ENCODE results near the gene EFNB2. TPM values are rescaled to one million over a fixed set of nuclear protein-coding genes. Genes with fewer than 3 reads are reported as not detected.

Gene EFNB2
- total and polyA plus RNA-seq, 12 donors: 9.7 to 21.1 (median 14.3) TPM

GRCh38 chr13:106467427-106468122, 67.9 kb downstream of the EFNB2 start:
- DNase-seq (no peak), ATAC-seq (no peak)
- Histone ChIP-seq H3K27me3 (peaks cover 0 to 4% (median 0%) of the 10 kb centered on the region in 7 donors), H3K4me1 (peaks cover 0 to 13% (median 9%) of the 10 kb centered on the region in 9 donors), H3K27ac (no peak overlapping the region), H3K36me3 (no peaks in the 10 kb centered on the region), H3K9me3 (no peaks in the 10 kb centered on the region), H3K4me3 (no peak overlapping the region)
- no peak for TF ChIP-seq CTCF (IDR thresholded peaks at IDR 0.05)
- WGBS, 2 donors: 77% methylated on average over 10 of the region's 10 CpGs
- intact Hi-C loops (cut with DNase I): no loop called here

- no peak overlapping the region for H3K4me3 ChIP-seq
- ATAC-seq: no peak
- peaks cover 0 to 4% (median 0%) of the 10 kb centered on the region in 7 donors for H3K27me3 ChIP-seq
- no peaks in the 10 kb centered on the region for H3K36me3 ChIP-seq
- intact Hi-C loops (cut with DNase I): no loop called here
- no peak for DNase-seq
- H3K27ac ChIP-seq: no peak overlapping the region
- 86% methylated on average over 7 of the region's 7 CpGs for WGBS, 2 donors
- no peaks in the 10 kb centered on the region for H3K9me3 ChIP-seq
- no peak for TF ChIP-seq CTCF (IDR thresholded peaks at IDR 0.05)
- H3K4me1 ChIP-seq: peaks cover 0 to 5% (median 1%) of the 10 kb centered on the region in 9 donors
These were observed 68.6 kb downstream of the EFNB2 start for GRCh38 chr13:106466691-106467426.

- DNase-seq (no peak), ATAC-seq (no peak)
- no peak for TF ChIP-seq CTCF (IDR thresholded peaks at IDR 0.05)
- H3K27ac ChIP-seq: no peak overlapping the region
- 93% methylated on average over 4 of the region's 4 CpGs for WGBS, 2 donors
- no peak overlapping the region for H3K4me3 ChIP-seq
- intact Hi-C loops (cut with DNase I): no loop called here
- no peaks in the 10 kb centered on the region for H3K9me3 ChIP-seq
- peaks cover 0 to 4% (median 0%) of the 10 kb centered on the region in 7 donors for H3K27me3 ChIP-seq
- H3K36me3 ChIP-seq: no peaks in the 10 kb centered on the region
- H3K4me1 ChIP-seq: no peaks in the 10 kb centered on the region
These were observed 71.4 kb downstream of the EFNB2 start for GRCh38 chr13:106464076-106464475.

GRCh38 chr13:106462710-106463109, 72.8 kb downstream of the EFNB2 start:
- intact Hi-C loops (cut with DNase I): no loop called here

More at GRCh38 chr13:106462710-106463109, 72.8 kb downstream of the EFNB2 start:
- 49 to 66% methylated on average over 3 of the region's 3 CpGs for WGBS, 2 donors
- Histone ChIP-seq H3K9me3 (no peaks in the 10 kb centered on the region), H3K4me1 (no peaks in the 10 kb centered on the region), H3K27me3 (peaks cover 0 to 4% (median 0%) of the 10 kb centered on the region in 7 donors), H3K27ac (no peak overlapping the region), H3K36me3 (no peaks in the 10 kb centered on the region), H3K4me3 (peak overlapping the region in 1 of 10 donors; percentile 11)
- no peak for DNase-seq
- no peak for TF ChIP-seq CTCF (IDR thresholded peaks at IDR 0.05)
- ATAC-seq: no peak
